Esophagus squamous epithelium (tissue), 5 donors: ENCODE data around the gene RIMS4. TPM values are rescaled to one million over a fixed set of nuclear protein-coding genes. Genes with fewer than 3 reads are reported as not detected.

ENCODE experiments used
- DNase-seq: peaks from one replicate; lab custom pipeline; 2025; lab: John Stamatoyannopoulos, UW
- H3K27ac ChIP-seq, 4 donors: fragments of 200-600 bp; sonication (generic); one replicate each; pipeline ENCODE4 v1.5.1; 2016 to 2019; ENCODE audit warnings: mild to moderate bottlenecking in 1 of 4
- H3K27me3 ChIP-seq, 4 donors: fragments of 200-600 bp; sonication (generic); 1 replicate in 3 of 4; 2 replicates in 1 of 4; pipeline versions ENCODE4 v1.5.1 to v1.6.0; 2017 to 2021; ENCODE audit warnings: antibody characterized with exemption in 1 of 4
- H3K36me3 ChIP-seq, 3 donors: fragments of 200-600 bp; sonication (generic); one replicate each; pipeline ENCODE4 v1.5.1; 2016 to 2019
- H3K4me1 ChIP-seq, 3 donors: fragments of 200-600 bp; sonication (generic); one replicate each; pipeline ENCODE4 v1.5.1; 2017 to 2019
- H3K4me3 ChIP-seq, 4 donors: fragments of 200-600 bp; sonication (generic); 1 replicate in 3 of 4; 2 replicates in 1 of 4; pipeline ENCODE4 v1.5.1; 2016 to 2019; ENCODE audit warnings: mild to moderate bottlenecking in 2 of 4, moderate library complexity in 1 of 4
- H3K9me3 ChIP-seq, 3 donors: fragments of 200-600 bp; sonication (generic); one replicate each; pipeline ENCODE4 v1.5.1; 2016 to 2019
- POLR2A ChIP-seq, 4 donors: fragments of 450-650 bp; IDR thresholded peaks; one replicate each; pipeline ENCODE4 v1.6.1; 2017; ENCODE audit warnings: antibody characterized with exemption in 4 of 4, mild to moderate bottlenecking in 4 of 4, moderate library complexity in 3 of 4
- WGBS, 2 donors: methylation state at CpG; one replicate each; pipeline ENCODE4 v1.1.5; 2018; 5-methylcytosine and 5-hydroxymethylcytosine counted together
- intact Hi-C: fragments of 100-400 bp; cut with DNase I; formaldehyde crosslinking; loops from one replicate; pipeline ENCODE4 v1.15.0; 2022
- total RNA-seq, 4 donors: library from RNA; depleted of rRNA; stranded (reverse); fragments of >200 nt; gene quantifications; one replicate each; pipeline ENCODE4 v1.1.0, GENCODE V29; 2016
- TF ChIP-seq, protein P1 (sequence below), 6 experiments: fragments of 450-650 bp in 4 of 6; fragments of 200-600 bp in 2 of 6; sonication (generic) in 2 of 6; IDR thresholded peaks; one replicate each; pipeline ENCODE4 v1.5.1; 2016 to 2019; ENCODE audit warnings: antibody characterized with exemption in 6 of 6, mild to moderate bottlenecking in 4 of 6, moderate library complexity in 4 of 6
- donor health status: DM: yes; HTN: yes; CAD: no.

RIMS4 gene
- total RNA-seq, 4 donors from 2014 or later: 0.32 to 1.7 TPM; not detected in 2

DNA sequence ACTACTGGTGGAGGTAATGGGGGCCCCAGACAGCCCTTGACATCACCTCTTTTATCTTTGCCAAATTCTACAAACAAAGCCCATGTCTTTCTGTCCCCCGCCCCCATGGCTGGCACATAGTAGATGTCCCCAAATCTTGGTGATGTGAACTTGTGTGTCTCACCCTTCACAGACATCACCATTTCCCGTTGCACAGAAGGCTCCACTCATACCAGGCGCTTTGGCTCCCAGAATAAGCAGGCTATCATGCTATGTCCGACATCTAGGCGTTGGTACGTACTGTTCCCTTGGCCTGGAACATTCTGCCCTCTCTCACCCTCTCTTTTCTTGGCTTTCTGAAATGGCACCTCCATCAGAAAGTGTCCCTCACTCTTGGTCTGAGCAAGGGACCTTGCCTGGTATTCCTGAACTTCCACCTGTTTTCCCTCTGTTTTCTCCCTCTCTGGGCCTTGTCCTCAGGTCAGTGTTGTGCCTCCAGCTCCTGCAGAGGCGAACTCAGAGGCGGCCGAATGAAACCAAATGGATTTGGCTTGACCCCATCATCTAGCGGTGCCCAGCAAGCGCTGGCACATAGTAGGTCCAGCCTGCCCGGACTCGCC is 96.1 kb downstream of the RIMS4 start:
- Histone ChIP-seq H3K36me3 (no peaks in the 10 kb centered on the region), H3K27ac (peak overlapping the region; percentile 70 to 89 (median 80)), H3K4me1 (peaks cover 44 to 80% (median 44%) of the 10 kb centered on the region in 3 donors), H3K4me3 (peak overlapping the region in 3 of 4 donors; percentile 11 to 52 (median 35)), H3K27me3 (no peaks in the 10 kb centered on the region), H3K9me3 (no peaks in the 10 kb centered on the region)
- 30 to 70% methylated on average over 6 to 9 of the region's 13 CpGs for WGBS, 2 donors
- no peak for TF ChIP-seq POLR2A (IDR thresholded peaks at IDR 0.05)
- TF ChIP-seq, protein P1, sequence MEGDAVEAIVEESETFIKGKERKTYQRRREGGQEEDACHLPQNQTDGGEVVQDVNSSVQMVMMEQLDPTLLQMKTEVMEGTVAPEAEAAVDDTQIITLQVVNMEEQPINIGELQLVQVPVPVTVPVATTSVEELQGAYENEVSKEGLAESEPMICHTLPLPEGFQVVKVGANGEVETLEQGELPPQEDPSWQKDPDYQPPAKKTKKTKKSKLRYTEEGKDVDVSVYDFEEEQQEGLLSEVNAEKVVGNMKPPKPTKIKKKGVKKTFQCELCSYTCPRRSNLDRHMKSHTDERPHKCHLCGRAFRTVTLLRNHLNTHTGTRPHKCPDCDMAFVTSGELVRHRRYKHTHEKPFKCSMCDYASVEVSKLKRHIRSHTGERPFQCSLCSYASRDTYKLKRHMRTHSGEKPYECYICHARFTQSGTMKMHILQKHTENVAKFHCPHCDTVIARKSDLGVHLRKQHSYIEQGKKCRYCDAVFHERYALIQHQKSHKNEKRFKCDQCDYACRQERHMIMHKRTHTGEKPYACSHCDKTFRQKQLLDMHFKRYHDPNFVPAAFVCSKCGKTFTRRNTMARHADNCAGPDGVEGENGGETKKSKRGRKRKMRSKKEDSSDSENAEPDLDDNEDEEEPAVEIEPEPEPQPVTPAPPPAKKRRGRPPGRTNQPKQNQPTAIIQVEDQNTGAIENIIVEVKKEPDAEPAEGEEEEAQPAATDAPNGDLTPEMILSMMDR (IDR thresholded peaks at IDR 0.05): no peak
- intact Hi-C loops: no loop called here
- no peak for DNase-seq

DNA sequence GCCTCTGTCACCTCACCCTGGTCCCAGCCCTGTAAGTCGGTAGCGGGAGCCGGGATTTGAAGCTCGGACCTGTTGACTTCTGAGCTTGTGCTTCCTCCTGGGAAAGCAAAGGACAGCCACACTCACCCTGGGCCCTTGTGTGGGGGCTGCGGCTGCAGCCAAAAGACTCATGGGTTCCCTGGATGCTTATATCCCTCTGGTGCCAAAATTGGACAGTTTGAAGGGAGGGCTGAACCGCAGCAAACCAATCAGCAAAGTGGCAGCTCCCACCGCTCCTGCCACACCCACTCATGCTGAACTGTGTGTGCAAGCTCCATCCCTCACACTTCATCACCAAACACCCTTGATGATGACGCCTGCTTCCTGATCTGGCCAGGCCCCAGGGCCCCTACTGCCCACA is 99.1 kb downstream of the RIMS4 start:
- intact Hi-C loops: no loop called here
- 79 to 86% methylated on average over 3 to 6 of the region's 8 CpGs for WGBS, 2 donors
- H3K27ac ChIP-seq: peak overlapping the region in 1 of 4 donors; percentile 29

DNA sequence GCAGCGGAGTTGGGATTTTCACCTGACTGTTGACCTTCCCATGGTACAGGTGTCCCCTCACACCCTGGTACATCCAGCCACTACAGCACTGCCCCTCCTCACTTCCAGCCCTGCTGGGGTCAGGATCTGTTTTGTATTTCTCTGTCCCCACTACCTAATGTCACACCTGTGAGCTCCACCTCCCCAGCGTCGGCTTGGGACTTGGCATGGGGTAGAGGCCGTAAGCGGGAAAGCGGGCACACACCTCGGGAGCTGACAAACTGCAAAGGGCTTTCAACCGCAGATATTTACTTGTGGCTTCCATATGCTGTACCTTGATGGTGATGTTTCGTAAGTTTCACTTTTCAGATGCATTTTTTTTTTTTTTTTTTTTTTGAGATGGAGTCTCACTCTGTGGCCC is 100.5 kb downstream of the RIMS4 start:
- no peaks in the 10 kb centered on the region for H3K36me3 ChIP-seq
- H3K9me3 ChIP-seq: no peaks in the 10 kb centered on the region
- H3K27ac ChIP-seq: no peak overlapping the region
- 90 to 94% methylated on average over 9 of the region's 9 CpGs for WGBS, 2 donors
- TF ChIP-seq POLR2A (IDR thresholded peaks at IDR 0.05): no peak
- TF ChIP-seq, protein P1 (IDR thresholded peaks at IDR 0.05): no peak
- H3K4me1 ChIP-seq: peaks cover 11 to 51% (median 17%) of the 10 kb centered on the region in 3 donors
- intact Hi-C loops: no loop called here
- no peak overlapping the region for H3K4me3 ChIP-seq
- no peak for DNase-seq
- no peaks in the 10 kb centered on the region for H3K27me3 ChIP-seq

More for the DNA sequence above, 99.1 kb downstream of the RIMS4 start:
- no peak for DNase-seq
- Histone ChIP-seq H3K36me3 (no peaks in the 10 kb centered on the region), H3K4me1 (peaks cover 22 to 60% (median 32%) of the 10 kb centered on the region in 3 donors), H3K27me3 (no peaks in the 10 kb centered on the region), H3K4me3 (no peak overlapping the region), H3K9me3 (no peaks in the 10 kb centered on the region)
- no peak for TF ChIP-seq POLR2A (IDR thresholded peaks at IDR 0.05)
- TF ChIP-seq, protein P1 (IDR thresholded peaks at IDR 0.05): no peak

DNA sequence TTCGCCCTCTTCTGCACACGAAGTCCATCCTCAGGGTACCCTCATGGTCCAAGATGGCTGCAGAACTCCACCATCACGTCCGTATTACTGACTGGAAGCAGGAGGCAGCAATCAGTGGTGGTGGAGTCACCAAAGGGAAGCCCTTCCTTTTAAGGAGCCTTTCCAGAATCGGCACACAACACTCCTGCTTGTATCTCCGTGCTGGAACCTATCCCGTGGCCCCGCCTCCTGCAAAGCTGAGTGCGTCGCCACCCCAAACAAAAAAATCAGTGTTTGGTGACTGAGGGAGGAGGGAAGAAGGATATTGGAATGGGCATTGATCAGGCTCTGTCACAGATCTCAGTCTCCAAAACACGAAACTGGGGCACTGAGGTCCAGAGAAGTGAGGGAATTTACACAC is 101.0 kb downstream of the RIMS4 start:
- DNase-seq: no peak
- Histone ChIP-seq H3K9me3 (no peaks in the 10 kb centered on the region), H3K4me1 (peaks cover 7 to 50% (median 13%) of the 10 kb centered on the region in 3 donors), H3K27ac (no peak overlapping the region), H3K4me3 (no peak overlapping the region), H3K27me3 (no peaks in the 10 kb centered on the region), H3K36me3 (no peaks in the 10 kb centered on the region)
- intact Hi-C loops: no loop called here
- WGBS, 2 donors: 68 to 90% methylated on average over 2 to 10 of the region's 11 CpGs
- TF ChIP-seq POLR2A (IDR thresholded peaks at IDR 0.05): no peak
- TF ChIP-seq, protein P1 (IDR thresholded peaks at IDR 0.05): no peak

DNA sequence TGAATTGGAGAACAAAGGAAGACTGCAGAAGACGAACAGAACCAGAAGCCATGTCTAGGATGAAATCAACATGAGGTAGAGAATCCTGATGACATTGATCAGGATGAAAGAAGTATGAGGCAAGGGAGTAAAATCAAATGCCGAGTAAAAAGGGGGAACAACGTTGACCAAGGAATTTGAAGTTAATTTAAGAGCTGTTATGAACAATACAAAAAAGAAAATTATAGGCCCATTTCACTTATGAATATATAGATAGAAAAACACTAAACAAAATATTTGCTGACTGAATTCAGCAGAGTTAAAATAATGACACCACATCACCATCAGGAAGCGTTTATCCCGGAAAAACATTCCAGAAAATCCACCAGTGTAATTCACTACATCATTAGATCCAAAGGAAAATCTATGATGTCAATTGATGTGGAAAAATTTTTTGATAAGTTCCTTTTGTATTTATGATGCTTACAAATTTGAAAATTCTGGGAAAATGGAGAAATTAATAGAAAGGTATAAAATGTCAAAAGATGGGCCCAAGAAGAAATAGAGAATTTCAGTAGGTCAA is 103.2 kb downstream of the RIMS4 start:
- no peaks in the 10 kb centered on the region for H3K36me3 ChIP-seq
- peaks cover 6 to 54% (median 30%) of the 10 kb centered on the region in 3 donors for H3K4me1 ChIP-seq
- TF ChIP-seq, protein P1 (IDR thresholded peaks at IDR 0.05): no peak
- DNase-seq: no peak
- H3K27ac ChIP-seq: peak overlapping the region; percentile 62 to 87 (median 76)
- intact Hi-C loops: no loop called here
- no peak overlapping the region for H3K4me3 ChIP-seq
- WGBS, 2 donors: 82 to 93% methylated on average over 5 of the region's 5 CpGs
- H3K9me3 ChIP-seq: no peaks in the 10 kb centered on the region
- no peaks in the 10 kb centered on the region for H3K27me3 ChIP-seq
